Measurements from ENCODE around the gene STAC2. TPM values are rescaled to one million over a fixed set of nuclear protein-coding genes. Genes with fewer than 3 reads are reported as not detected.
A peak's percentile ranks its signal among the peaks of the same experiment; 100 is the strongest.

Gene STAC2
- total and polyA plus RNA-seq, 9 of the 15 experiments (the other 6 are each of a cell fraction or from before 2014, with no cell fraction given), result not detected

DNA sequence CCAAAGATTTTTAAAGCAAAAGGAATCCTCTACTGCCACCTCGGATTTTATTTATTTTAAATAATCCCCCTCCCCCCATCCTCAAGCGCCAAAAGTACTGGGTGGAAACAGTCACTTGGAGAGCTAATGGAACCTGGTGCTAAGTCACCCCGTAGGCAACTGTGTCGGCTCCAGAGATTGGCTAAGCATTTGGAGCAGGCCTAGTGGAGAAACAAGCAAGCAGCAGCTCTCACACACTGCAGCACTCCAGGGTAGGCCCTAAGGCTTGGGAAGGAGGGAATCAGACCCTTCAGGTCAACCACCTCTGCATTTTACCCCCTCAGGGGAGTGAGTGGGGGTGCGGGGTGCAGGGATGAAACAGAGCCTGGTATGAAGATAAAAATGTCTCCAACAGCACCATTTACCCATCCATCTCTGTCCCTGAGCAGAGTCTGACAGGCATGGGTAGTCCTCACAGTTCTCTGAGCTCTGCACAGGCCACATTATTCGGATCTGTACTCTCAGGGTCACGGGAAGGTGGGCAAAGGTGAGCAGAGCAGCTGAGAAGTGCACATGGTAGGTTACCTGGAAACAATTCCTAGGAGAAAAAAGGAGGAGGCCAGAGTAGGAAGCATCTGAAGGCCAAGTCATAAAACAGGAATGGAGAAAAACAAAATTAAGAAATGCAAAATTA is 27.2 kb upstream of the STAC2 start:
- CTCF ChIA-PET (ENCODE audit: low intra/inter-chr PET ratio), result no interaction called here
- Histone ChIP-seq H3K4me1 (replicated peaks in 1 of 2; ENCODE audit: control insufficient read depth in 2 of 2, insufficient read depth in 2 of 2, low read length in 2 of 2) (no peaks in the 10 kb centered on the region), H3K79me2 (ENCODE audit: control insufficient read depth, insufficient read depth, low read length) (no peaks in the 10 kb centered on the region), H2AFZ (ENCODE audit: low read depth, low read length) (no peak overlapping the region), H3K36me3 (ENCODE audit: control insufficient read depth, insufficient read depth, low read length) (peaks cover 5% of the 10 kb centered on the region; the same call in 2 of the 3 replicates), H3K4me2 (ENCODE audit: insufficient read depth, low read length) (no peak overlapping the region), H3K4me3 (no peak overlapping the region), H3K9me1 (ENCODE audit: control insufficient read depth, insufficient read depth, low read length) (no peaks in the 10 kb centered on the region), H3K9me3 (replicated peaks; ENCODE audit: control insufficient read depth, insufficient read depth, low read depth, low read length) (no peaks in the 10 kb centered on the region), H4K20me1 (replicated peaks; ENCODE audit: control insufficient read depth, insufficient read depth, low read length) (no peaks in the 10 kb centered on the region), H3K9ac (ENCODE audit: insufficient read depth in 1 of 2, low read depth in 2 of 2, low read length in 2 of 2) (peak overlapping the region in 1 of 2 experiments; percentile 6; a peak in 1 of 4 replicates), H3K27ac (ENCODE audit: extremely low read depth, low read depth, low read length) (no peak overlapping the region), H3K27me3 (ENCODE audit: control insufficient read depth in 2 of 2, insufficient read depth in 2 of 2, low read length in 2 of 2) (no peaks in the 10 kb centered on the region)
- TF ChIP-seq OTX1 (CRISPR knock-in tag; IDR thresholded peaks at IDR 0.05) (no peak), GATAD2B (IDR thresholded peaks at IDR 0.05; ENCODE audit: borderline replicate concordance) (no peak), KAT7 (CRISPR knock-in tag; IDR thresholded peaks at IDR 0.05; ENCODE audit: borderline replicate concordance) (no peak), PRPF4 (IDR thresholded peaks at IDR 0.05; ENCODE audit: insufficient read depth, low read depth, low read length, poor library complexity, severe bottlenecking) (no peak), RUNX1 (IDR thresholded peaks at IDR 0.05; ENCODE audit: low read depth) (no peak)
- TF ChIP-seq, protein P1, sequence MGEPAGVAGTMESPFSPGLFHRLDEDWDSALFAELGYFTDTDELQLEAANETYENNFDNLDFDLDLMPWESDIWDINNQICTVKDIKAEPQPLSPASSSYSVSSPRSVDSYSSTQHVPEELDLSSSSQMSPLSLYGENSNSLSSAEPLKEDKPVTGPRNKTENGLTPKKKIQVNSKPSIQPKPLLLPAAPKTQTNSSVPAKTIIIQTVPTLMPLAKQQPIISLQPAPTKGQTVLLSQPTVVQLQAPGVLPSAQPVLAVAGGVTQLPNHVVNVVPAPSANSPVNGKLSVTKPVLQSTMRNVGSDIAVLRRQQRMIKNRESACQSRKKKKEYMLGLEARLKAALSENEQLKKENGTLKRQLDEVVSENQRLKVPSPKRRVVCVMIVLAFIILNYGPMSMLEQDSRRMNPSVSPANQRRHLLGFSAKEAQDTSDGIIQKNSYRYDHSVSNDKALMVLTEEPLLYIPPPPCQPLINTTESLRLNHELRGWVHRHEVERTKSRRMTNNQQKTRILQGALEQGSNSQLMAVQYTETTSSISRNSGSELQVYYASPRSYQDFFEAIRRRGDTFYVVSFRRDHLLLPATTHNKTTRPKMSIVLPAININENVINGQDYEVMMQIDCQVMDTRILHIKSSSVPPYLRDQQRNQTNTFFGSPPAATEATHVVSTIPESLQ (CRISPR knock-in tag; IDR thresholded peaks at IDR 0.05), result no peak
- intact Hi-C loops (cut with micrococcal nuclease) (no loop called here), in situ Hi-C loops (cut with MboI) (no loop called here)
- POLR2A ChIA-PET, result interaction anchor here (0.6 to 0.8 kb wide), 4 partner anchors 12 to 212 kb away, joined by 3 to 5 read pairs (median 4); no protein-coding TSS in a partner anchor
- DNase-seq (ENCODE audit: extremely low read depth in 1 of 4, low spot score in 3 of 4) (no peak), ATAC-seq (peak; percentile 58), FAIRE-seq (no peak)
- 56% methylated on average over 7 of the region's 7 CpGs for WGBS (ENCODE audit: insufficient coverage, low coverage, missing lambda C conversion rate)
- no TSS peak for BruUV-seq (replicated peaks)

All from K562 (cell line).